Effector memory CD4-positive, alpha-beta T cell (primary cell): ENCODE results near the gene NIPSNAP3A.
"Not testable (repeated sequence)": the region's sequence is repeated elsewhere in the genome, so short reads cannot be mapped to it uniquely, and the experiment has no call there.

Experiments used
- DNase-seq, 3 donors: peaks; one replicate each; pipeline ENCODE4 v3.0.0-alpha.2; 2020
- H3K27ac ChIP-seq: 2 replicates; pipeline ENCODE4 v1.7.0; 2013; ENCODE audit warnings: mild to moderate bottlenecking, low read length, moderate library complexity; ENCODE audit not compliant: insufficient read depth, poor library complexity, severe bottlenecking
- H3K27me3 ChIP-seq: replicated peaks from 2 replicates; pipeline ENCODE4 v1.7.0; 2013; ENCODE audit warnings: mild to moderate bottlenecking, low read length; ENCODE audit not compliant: insufficient read depth, control insufficient read depth, poor library complexity, severe bottlenecking
- H3K36me3 ChIP-seq: 2 replicates; pipeline ENCODE4 v1.7.0; 2013; ENCODE audit warnings: mild to moderate bottlenecking, low read length, moderate library complexity; ENCODE audit not compliant: control insufficient read depth, insufficient read depth
- H3K4me1 ChIP-seq: 2 replicates; pipeline ENCODE4 v1.7.0; 2013; ENCODE audit warnings: low read length, mild to moderate bottlenecking; ENCODE audit not compliant: control insufficient read depth, insufficient read depth, poor library complexity, severe bottlenecking
- H3K4me3 ChIP-seq: 2 replicates; pipeline ENCODE4 v1.7.0; 2013; ENCODE audit warnings: low read length, low read depth, mild to moderate bottlenecking; ENCODE audit not compliant: insufficient read depth, poor library complexity, severe bottlenecking
- H3K9me3 ChIP-seq: 2 replicates; pipeline ENCODE4 v1.7.0; 2013; ENCODE audit warnings: mild to moderate bottlenecking, low read length, moderate library complexity; ENCODE audit not compliant: control insufficient read depth

Gene NIPSNAP3A

GRCh38 chr9:104746798-104747197 is 685 bp upstream of the NIPSNAP3A start:
- Histone ChIP-seq H3K4me1 (peaks cover 5% of the 10 kb centered on the region), H3K4me3 (peak overlapping the region; percentile 72), H3K27ac (peak overlapping the region; percentile 84), H3K27me3 (no peaks in the 10 kb centered on the region), H3K36me3 (no peaks in the 10 kb centered on the region), H3K9me3 (no peaks in the 10 kb centered on the region)
- DNase-seq = no peak

- Histone ChIP-seq H3K27me3 (no peaks in the 10 kb centered on the region), H3K36me3 (no peaks in the 10 kb centered on the region), H3K4me1 (peaks cover 5% of the 10 kb centered on the region), H3K27ac (peak overlapping the region; percentile 84), H3K4me3 (peak overlapping the region; percentile 72), H3K9me3 (no peaks in the 10 kb centered on the region)
- no peak for DNase-seq
Measured at GRCh38 chr9:104747245-104747564, 278 bp upstream of the NIPSNAP3A start.

GRCh38 chr9:104748359-104749031 is 1.0 kb downstream of the NIPSNAP3A start:
- Histone ChIP-seq H3K4me1 (peaks cover 5% of the 10 kb centered on the region), H3K9me3 (no peaks in the 10 kb centered on the region), H3K27me3 (no peaks in the 10 kb centered on the region), H3K4me3 (peak overlapping the region; percentile 72), H3K27ac (peak overlapping the region; percentile 84), H3K36me3 (no peaks in the 10 kb centered on the region)
- DNase-seq = no peak

GRCh38 chr9:104750185-104750767 is 2.8 kb downstream of the NIPSNAP3A start:
- Histone ChIP-seq H3K27me3 (no peaks in the 10 kb centered on the region), H3K4me1 (peaks cover 5% of the 10 kb centered on the region), H3K4me3 (no peak overlapping the region), H3K36me3 (peaks cover 3% of the 10 kb centered on the region), H3K9me3 (no peaks in the 10 kb centered on the region), H3K27ac (no peak overlapping the region)
- no peak for DNase-seq

GRCh38 chr9:104758974-104759373 is 11.5 kb downstream of the NIPSNAP3A start:
- H3K36me3 ChIP-seq = peaks cover 3% of the 10 kb centered on the region

GRCh38 chr9:104765138-104765537 is 17.7 kb downstream of the NIPSNAP3A start:
- Histone ChIP-seq H3K27ac (no peak overlapping the region), H3K36me3 (no peaks in the 10 kb centered on the region), H3K4me1 (no peaks in the 10 kb centered on the region), H3K9me3 (no peaks in the 10 kb centered on the region), H3K27me3 (no peaks in the 10 kb centered on the region), H3K4me3 (no peak overlapping the region)
- no peak for DNase-seq

More at GRCh38 chr9:104758974-104759373, 11.5 kb downstream of the NIPSNAP3A start:
- no peaks in the 10 kb centered on the region for H3K27me3 ChIP-seq
- H3K4me3 ChIP-seq = no peak overlapping the region
- no peaks in the 10 kb centered on the region for H3K9me3 ChIP-seq
- no peaks in the 10 kb centered on the region for H3K4me1 ChIP-seq
- H3K27ac ChIP-seq = no peak overlapping the region
- no peak for DNase-seq

GRCh38 chr9:104766025-104766424 is 18.5 kb downstream of the NIPSNAP3A start:
- no peaks in the 10 kb centered on the region for H3K4me1 ChIP-seq
- no peak overlapping the region for H3K4me3 ChIP-seq
- no peak overlapping the region for H3K27ac ChIP-seq
- no peaks in the 10 kb centered on the region for H3K36me3 ChIP-seq
- no peak for DNase-seq
- no peaks in the 10 kb centered on the region for H3K9me3 ChIP-seq
- H3K27me3 ChIP-seq = no peaks in the 10 kb centered on the region

GRCh38 chr9:104767507-104767906 is 20.0 kb downstream of the NIPSNAP3A start:
- H3K4me3 ChIP-seq = no peak overlapping the region
- H3K27ac ChIP-seq = no peak overlapping the region
- no peaks in the 10 kb centered on the region for H3K4me1 ChIP-seq
- no peaks in the 10 kb centered on the region for H3K9me3 ChIP-seq
- DNase-seq = no peak
- no peaks in the 10 kb centered on the region for H3K27me3 ChIP-seq
- H3K36me3 ChIP-seq = no peaks in the 10 kb centered on the region

- H3K9me3 ChIP-seq, H3K27me3 ChIP-seq, H3K27ac ChIP-seq, DNase-seq, H3K36me3 ChIP-seq, H3K4me3 ChIP-seq, H3K4me1 ChIP-seq: not testable (repeated sequence)
Measured at GRCh38 chr9:104769029-104769428, 21.5 kb downstream of the NIPSNAP3A start.

- Histone ChIP-seq H3K36me3 (no peaks in the 10 kb centered on the region), H3K9me3 (no peaks in the 10 kb centered on the region), H3K27ac (no peak overlapping the region), H3K4me1 (no peaks in the 10 kb centered on the region), H3K4me3 (no peak overlapping the region), H3K27me3 (no peaks in the 10 kb centered on the region)
- DNase-seq = no peak
Measured at GRCh38 chr9:104769655-104770054, 22.2 kb downstream of the NIPSNAP3A start.
